H1 (cell line): ENCODE results near the gene FAM219A. TPM values are rescaled to one million over a fixed set of nuclear protein-coding genes. Genes with fewer than 3 reads are reported as not detected.

Experiments
- CTCF ChIA-PET: fragments of 300-600 bp; sonication (Branson Sonifier 250); formaldehyde crosslinking; loops from one replicate; lab custom pipeline; 2021; ENCODE audit not compliant: partially characterized antibody; lab: Charles Lee
- POLR2A ChIA-PET: fragments of 300-600 bp; sonication (Branson Sonifier 250); formaldehyde crosslinking; loops from one replicate; lab custom pipeline; 2021; ENCODE audit warnings: inconsistent platforms; ENCODE audit not compliant: partially characterized antibody; lab: Charles Lee
- DNase-seq, 2 experiments: peaks; one replicate each; pipeline versions ENCODE4 v3.0.0 to v3.0.0-alpha.2; 2010 to 2022; ENCODE audit warnings: low spot score in 2 of 2, low read depth in 1 of 2, mixed read lengths in 1 of 2
- FAIRE-seq: peaks from 2 replicates; lab custom pipeline; 2011; peaks lifted over from hg19 to GRCh38; lab: Jason Lieb, UNC
- H2AFZ ChIP-seq: 2 replicates; pipeline ENCODE4 v1.8.1; 2012; ENCODE audit warnings: low read length, inconsistent platforms
- H2AK5ac ChIP-seq: 2 replicates; pipeline ENCODE4 v1.6.1; 2013; ENCODE audit warnings: low read depth, low read length
- H2BK120ac ChIP-seq: replicated peaks from 2 replicates; pipeline ENCODE3; 2013; ENCODE audit warnings: low read depth, low read length, inconsistent platforms
- H2BK12ac ChIP-seq: 2 replicates; pipeline ENCODE4 v1.6.1; 2013; ENCODE audit warnings: low read depth, low read length
- H2BK15ac ChIP-seq: 2 replicates; pipeline ENCODE4 v1.6.1; 2013; ENCODE audit warnings: low read length
- H2BK20ac ChIP-seq: 2 replicates; pipeline ENCODE4 v1.6.1; 2013; ENCODE audit warnings: low read length
- H2BK5ac ChIP-seq: 2 replicates; pipeline ENCODE4 v1.6.1; 2013; ENCODE audit warnings: low read depth, low read length
- H3K14ac ChIP-seq: 2 replicates; pipeline ENCODE4 v1.6.1; 2013; ENCODE audit warnings: inconsistent platforms; ENCODE audit not compliant: insufficient read length
- H3K18ac ChIP-seq: 2 replicates; pipeline ENCODE4 v1.6.1; 2013; ENCODE audit warnings: low read length; ENCODE audit errors: extremely low read depth
- H3K23ac ChIP-seq: 2 replicates; pipeline ENCODE4 v1.6.1; 2013; ENCODE audit warnings: inconsistent platforms; ENCODE audit not compliant: insufficient read length
- H3K23me2 ChIP-seq: 2 replicates; pipeline ENCODE4 v1.6.1; 2013; ENCODE audit warnings: low read depth, low read length
- H3K27ac ChIP-seq: 2 replicates; pipeline ENCODE4 v1.6.1; 2011; ENCODE audit warnings: low read depth, low read length, inconsistent platforms
- H3K27me3 ChIP-seq, 4 experiments: replicated peaks in 1 of 4; 1 replicate in 1 of 4; 2 replicates in 3 of 4; pipeline versions ENCODE4 v1.6.1 to v1.8.1; 2011 to 2013; ENCODE audit warnings: low read length in 3 of 4, mild to moderate bottlenecking in 3 of 4, inconsistent platforms in 2 of 4, mixed read lengths in 2 of 4, moderate library complexity in 1 of 4; ENCODE audit not compliant: control insufficient read depth in 3 of 4, insufficient read depth in 3 of 4; ENCODE audit errors: extremely low read depth in 1 of 4
- H3K36me3 ChIP-seq, 4 experiments: 2 replicates each; pipeline versions ENCODE4 v1.6.1 to v1.8.1; 2011 to 2013; ENCODE audit warnings: mild to moderate bottlenecking in 4 of 4, low read length in 3 of 4, moderate library complexity in 2 of 4, control low read depth in 1 of 4, inconsistent platforms in 1 of 4; ENCODE audit not compliant: insufficient read depth in 4 of 4, control insufficient read depth in 2 of 4
- H3K4ac ChIP-seq: replicated peaks from 2 replicates; pipeline ENCODE3; 2013; ENCODE audit warnings: low read length, low read depth, mixed read lengths, inconsistent platforms; ENCODE audit not compliant: insufficient read length
- H3K4me1 ChIP-seq, 4 experiments: replicated peaks in 1 of 4; 1 replicate in 1 of 4; 2 replicates in 3 of 4; pipeline versions ENCODE4 v1.6.1 to v1.8.1; 2011 to 2013; ENCODE audit warnings: low read length in 3 of 4, inconsistent platforms in 2 of 4, mixed read lengths in 1 of 4; ENCODE audit not compliant: insufficient read depth in 4 of 4, control insufficient read depth in 3 of 4
- H3K4me2 ChIP-seq, 2 experiments: 2 replicates each; pipeline versions ENCODE4 v1.6.1 to v1.8.1; 2011 to 2013; ENCODE audit warnings: low read depth in 2 of 2, low read length in 2 of 2, control low read depth in 1 of 2, inconsistent platforms in 1 of 2, mild to moderate bottlenecking in 1 of 2; ENCODE audit not compliant: insufficient read depth in 1 of 2
- H3K4me3 ChIP-seq, 4 experiments: fragments of 200-600, 300-600 bp in 1 of 4; sonication (generic), shearing (Covaris generic), sonication (Bioruptor Twin) in 1 of 4; 2 replicates each; pipeline versions ENCODE4 v1.5.1 to v1.8.1; 2011 to 2016; ENCODE audit warnings: low read length in 4 of 4, low read depth in 3 of 4, control low read depth in 2 of 4, inconsistent platforms in 2 of 4, mild to moderate bottlenecking in 2 of 4, mixed read lengths in 1 of 4, moderate library complexity in 1 of 4; ENCODE audit not compliant: insufficient read depth in 2 of 4; ENCODE audit errors: extremely low read depth in 1 of 4
- H3K56ac ChIP-seq: replicated peaks from 2 replicates; pipeline ENCODE3; 2013; ENCODE audit warnings: low read depth, mild to moderate bottlenecking, mixed read lengths, low read length, inconsistent platforms; ENCODE audit not compliant: insufficient read length
- H3K79me1 ChIP-seq: 2 replicates; pipeline ENCODE4 v1.6.1; 2013; ENCODE audit warnings: low read depth, low read length, control low read depth
- H3K79me2 ChIP-seq, 2 experiments: 2 replicates each; pipeline versions ENCODE4 v1.6.1 to v1.8.1; 2012 to 2013; ENCODE audit warnings: low read length in 2 of 2, mild to moderate bottlenecking in 2 of 2, inconsistent platforms in 1 of 2; ENCODE audit not compliant: insufficient read depth in 2 of 2, control insufficient read depth in 1 of 2
- H3K9ac ChIP-seq, 4 experiments: replicated peaks in 1 of 4; 1 replicate in 1 of 4; 2 replicates in 3 of 4; pipeline versions ENCODE4 v1.6.1 to v1.8.1; 2011 to 2013; ENCODE audit warnings: low read depth in 3 of 4, low read length in 3 of 4, control low read depth in 2 of 4, mild to moderate bottlenecking in 2 of 4, moderate library complexity in 2 of 4, inconsistent platforms in 1 of 4; ENCODE audit errors: extremely low read depth in 1 of 4
- H3K9me3 ChIP-seq, 2 experiments: 2 replicates each; pipeline versions ENCODE4 v1.6.1 to v1.8.1; 2012 to 2013; ENCODE audit warnings: mild to moderate bottlenecking in 2 of 2, moderate library complexity in 2 of 2, control low read depth in 1 of 2, inconsistent platforms in 1 of 2, low read depth in 1 of 2, low read length in 1 of 2, mixed read lengths in 1 of 2; ENCODE audit not compliant: insufficient read depth in 2 of 2
- H4K20me1 ChIP-seq, 2 experiments: replicated peaks in 1 of 2; 2 replicates each; pipeline versions ENCODE3 to v1.8.1; 2011 to 2013; ENCODE audit warnings: inconsistent platforms in 2 of 2, low read length in 2 of 2, mild to moderate bottlenecking in 1 of 2; ENCODE audit not compliant: insufficient read depth in 2 of 2, control insufficient read depth in 1 of 2
- H4K5ac ChIP-seq: 2 replicates; pipeline ENCODE4 v1.6.1; 2013; ENCODE audit warnings: low read length, low read depth, mixed read lengths, inconsistent platforms; ENCODE audit not compliant: insufficient read length
- H4K8ac ChIP-seq: 2 replicates; pipeline ENCODE4 v1.8.0; 2013; ENCODE audit warnings: mild to moderate bottlenecking, moderate library complexity, low read length, inconsistent platforms; ENCODE audit not compliant: insufficient read depth; ENCODE audit errors: extremely low read depth
- H4K91ac ChIP-seq: replicated peaks from 2 replicates; pipeline ENCODE3; 2013; ENCODE audit warnings: low read length, mixed read lengths, inconsistent platforms; ENCODE audit not compliant: insufficient read length
- CEBPB ChIP-seq: IDR thresholded peaks from 2 replicates; pipeline ENCODE4 v1.6.1; 2012; ENCODE audit warnings: low read depth, low read length
- CTBP2 ChIP-seq: IDR thresholded peaks from 2 replicates; pipeline ENCODE4 v1.7.0; 2011; ENCODE audit warnings: borderline replicate concordance, mild to moderate bottlenecking, moderate library complexity, mixed read lengths, low read length; ENCODE audit not compliant: insufficient read depth, insufficient read length
- CTCF ChIP-seq, 3 experiments: IDR thresholded peaks; 1 replicate in 2 of 3; 2 replicates in 1 of 3; pipeline versions ENCODE4 v1.5.1 to v1.6.1; 2011; ENCODE audit warnings: low read length in 3 of 3, mild to moderate bottlenecking in 3 of 3, inconsistent platforms in 2 of 3, low read depth in 1 of 3, moderate library complexity in 1 of 3; ENCODE audit not compliant: insufficient read depth in 1 of 3; ENCODE audit errors: control extremely low read depth in 1 of 3
- FOSL1 ChIP-seq: IDR thresholded peaks from 2 replicates; pipeline ENCODE4 v1.6.1; 2011; ENCODE audit warnings: mild to moderate bottlenecking, low read depth, low read length, moderate library complexity; ENCODE audit not compliant: insufficient read depth
- HDAC2 ChIP-seq, 2 experiments: fragments of 300-600 bp in 1 of 2; sonication (generic) in 1 of 2; IDR thresholded peaks; 2 replicates each; pipeline ENCODE4 v1.6.1; 2011 to 2012; ENCODE audit warnings: low read depth in 2 of 2, low read length in 2 of 2, mild to moderate bottlenecking in 2 of 2, moderate library complexity in 2 of 2, borderline replicate concordance in 1 of 2, inconsistent platforms in 1 of 2
- JUND ChIP-seq: IDR thresholded peaks from 2 replicates; pipeline ENCODE4 v1.6.1; 2011; ENCODE audit warnings: mild to moderate bottlenecking, improper control_type of control experiment, low read length
- KDM5A ChIP-seq: fragments of 200-600 bp; IDR thresholded peaks from 2 replicates; pipeline ENCODE4 v1.7.1; 2012; ENCODE audit warnings: mild to moderate bottlenecking, low read length, inconsistent platforms, mixed read lengths
- NRF1 ChIP-seq: IDR thresholded peaks from 2 replicates; pipeline ENCODE4 v1.6.1; 2011; ENCODE audit warnings: mild to moderate bottlenecking, low read depth, low read length, improper control_type of control experiment
- RXRA ChIP-seq: IDR thresholded peaks from 2 replicates; pipeline ENCODE4 v1.6.1; 2011; ENCODE audit warnings: low read depth, mild to moderate bottlenecking, low read length, moderate library complexity; ENCODE audit not compliant: insufficient read depth
- SP1 ChIP-seq: IDR thresholded peaks from 2 replicates; pipeline ENCODE4 v1.6.1; 2011; ENCODE audit warnings: low read depth, low read length
- SUZ12 ChIP-seq: fragments of 200-600 bp; sonication (generic); IDR thresholded peaks from 2 replicates; pipeline ENCODE4 v1.6.1; 2012; ENCODE audit warnings: mild to moderate bottlenecking, inconsistent platforms, low read length, moderate library complexity, mixed read lengths
- TCF12 ChIP-seq: IDR thresholded peaks from 2 replicates; pipeline ENCODE4 v1.6.1; 2011; ENCODE audit warnings: low read depth, mild to moderate bottlenecking, low read length
- WGBS, 2 experiments: shearing (Covaris generic) in 1 of 2; methylation state at CpG; one replicate each; pipeline versions ENCODE4 v1.1.6 to v1.1.7; 2013 to 2015; ENCODE audit warnings: low lambda C conversion rate in 2 of 2, mixed read lengths in 2 of 2, inconsistent platforms in 1 of 2, low coverage in 1 of 2, missing lambda C conversion rate in 1 of 2; ENCODE audit not compliant: insufficient replicate concordance in 2 of 2, insufficient coverage in 1 of 2, insufficient read length in 1 of 2; ENCODE audit errors: extremely low coverage in 1 of 2, missing lambda C conversion rate in 1 of 2; 5-methylcytosine and 5-hydroxymethylcytosine counted together
- polyA plus RNA-seq, 7 experiments: library from polyadenylated mRNA; depleted of rRNA in 3 of 7; stranded (reverse) in 5 of 7; unstranded in 2 of 7; fragments of >200 nt in 5 of 7; fragments of 200-250 nt in 2 of 7; gene quantifications; 1 replicate in 5 of 7; 2 replicates in 1 of 7; 4 replicates in 1 of 7; pipeline versions ENCODE4 v1.2.1 to v1.2.3, GENCODE V29; 2011 to 2013; ENCODE audit warnings: missing spikeins in 2 of 7, mixed read lengths in 2 of 7
- total RNA-seq: library from RNA; stranded (reverse); fragmentation: NEBNext Ultra II Directional; extraction: Animal tissue kit (Norgen Biotek cat#: 25700); gene quantifications from 2 replicates; pipeline ENCODE4 v1.2.1, GENCODE V29; 2021

The FAM219A gene
- total and polyA plus RNA-seq, 2 of the 8 experiments (the other 6 are each of a cell fraction or from before 2014, with no cell fraction given) = 7.7 to 10.4 TPM

GRCh38 chr9:34490760-34491159 is 32.4 kb upstream of the FAM219A start:
- Histone ChIP-seq H3K79me2 (no peaks in the 10 kb centered on the region), H3K27ac (no peak overlapping the region), H3K4me3 (no peak overlapping the region), H3K4me2 (no peak overlapping the region), H3K4ac (no peak overlapping the region), H3K56ac (no peak overlapping the region), H4K8ac (no peak overlapping the region), H4K20me1 (no peaks in the 10 kb centered on the region), H4K91ac (no peak overlapping the region), H2AK5ac (no peak overlapping the region), H2BK120ac (no peak overlapping the region), H3K4me1 (no peaks in the 10 kb centered on the region), H3K27me3 (no peaks in the 10 kb centered on the region; a peak in 1 of 7 replicates), H3K36me3 (no peaks in the 10 kb centered on the region), H3K14ac (no peak overlapping the region), H4K5ac (no peak overlapping the region), H3K23ac (no peak overlapping the region), H2AFZ (no peak overlapping the region), H3K9me3 (no peaks in the 10 kb centered on the region), H3K79me1 (no peaks in the 10 kb centered on the region), H2BK20ac (no peak overlapping the region), H3K18ac (no peak overlapping the region), H3K23me2 (no peaks in the 10 kb centered on the region), H2BK5ac (no peak overlapping the region), H2BK15ac (no peak overlapping the region), H3K9ac (no peak overlapping the region), H2BK12ac (no peak overlapping the region)
- no peak for FAIRE-seq
- POLR2A ChIA-PET = no interaction called here
- no peak for DNase-seq
- CTCF ChIA-PET = interaction anchor here (1.0 to 9.6 kb wide), 20 partner anchors 11 to 114 kb away, joined by 3 to 72 read pairs (median 6); no protein-coding TSS in a partner anchor
- 76% methylated on average over 3 of the region's 3 CpGs; no CpG with 5 or more reads in 1 of the 2 experiments for WGBS, 2 experiments
- TF ChIP-seq FOSL1 (no peak), TCF12 (no peak), NRF1 (no peak), CEBPB (no peak), CTBP2 (no peak), KDM5A (no peak), JUND (no peak), RXRA (no peak), SUZ12 (no peak), CTCF (IDR thresholded peaks at IDR 0.05; ENCODE audit: control extremely low read depth in 1 of 3, insufficient read depth in 1 of 3, low read depth in 1 of 3, low read length in 3 of 3) (no peak), SP1 (no peak), HDAC2 (IDR thresholded peaks at IDR 0.05; ENCODE audit: borderline replicate concordance in 1 of 2, low read depth in 2 of 2, low read length in 2 of 2) (no peak)
